Stomach smooth muscle (tissue), 2 donors: ENCODE data around the gene ZNF468.
"Not testable (repeated sequence)": the region's sequence is repeated elsewhere in the genome, so short reads cannot be mapped to it uniquely, and the experiment has no call there.

Source experiments
- H3K27ac ChIP-seq: one replicate; pipeline ENCODE4 v1.7.0; 2013; ENCODE audit warnings: mild to moderate bottlenecking, low read length, inconsistent platforms
- H3K27me3 ChIP-seq, 2 donors: one replicate each; pipeline ENCODE4 v1.7.0; 2013; ENCODE audit warnings: low read length in 2 of 2; ENCODE audit not compliant: insufficient read depth in 2 of 2, control insufficient read depth in 1 of 2
- H3K36me3 ChIP-seq, 2 donors: one replicate each; pipeline ENCODE4 v1.7.0; 2013; ENCODE audit warnings: low read length in 2 of 2; ENCODE audit not compliant: control insufficient read depth in 2 of 2, insufficient read depth in 2 of 2
- H3K4me1 ChIP-seq: one replicate; pipeline ENCODE4 v1.7.0; 2013; ENCODE audit warnings: low read length; ENCODE audit not compliant: control insufficient read depth, insufficient read depth
- H3K4me3 ChIP-seq, 2 donors: one replicate each; pipeline ENCODE4 v1.7.0; 2013; ENCODE audit warnings: low read length in 2 of 2
- H3K9ac ChIP-seq, 2 donors: one replicate each; pipeline ENCODE4 v1.7.0; 2013; ENCODE audit warnings: low read length in 2 of 2, mild to moderate bottlenecking in 1 of 2
- H3K9me3 ChIP-seq, 2 donors: one replicate each; pipeline ENCODE4 v1.7.0; 2013; ENCODE audit warnings: low read length in 2 of 2; ENCODE audit not compliant: control insufficient read depth in 2 of 2
- donor health status: healthy.
- donor health status: Pancreatic carcinoma.

The ZNF468 gene

GRCh38 chr19:52857378-52858191, at the start of gene ZNF468:
Gene ZNF468, minus strand, starts transcription at chr19:52857619. Its CDS starts 3,347 bp downstream, at chr19:52854272.
- not testable (repeated sequence) for H3K9me3 ChIP-seq, H3K36me3 ChIP-seq, H3K27me3 ChIP-seq, H3K27ac ChIP-seq, H3K4me1 ChIP-seq
- H3K9ac ChIP-seq, result peak within 1 kb of the TSS; percentile 57 to 64
- peak within 1 kb of the TSS; percentile 52 to 81 for H3K4me3 ChIP-seq

DNA sequence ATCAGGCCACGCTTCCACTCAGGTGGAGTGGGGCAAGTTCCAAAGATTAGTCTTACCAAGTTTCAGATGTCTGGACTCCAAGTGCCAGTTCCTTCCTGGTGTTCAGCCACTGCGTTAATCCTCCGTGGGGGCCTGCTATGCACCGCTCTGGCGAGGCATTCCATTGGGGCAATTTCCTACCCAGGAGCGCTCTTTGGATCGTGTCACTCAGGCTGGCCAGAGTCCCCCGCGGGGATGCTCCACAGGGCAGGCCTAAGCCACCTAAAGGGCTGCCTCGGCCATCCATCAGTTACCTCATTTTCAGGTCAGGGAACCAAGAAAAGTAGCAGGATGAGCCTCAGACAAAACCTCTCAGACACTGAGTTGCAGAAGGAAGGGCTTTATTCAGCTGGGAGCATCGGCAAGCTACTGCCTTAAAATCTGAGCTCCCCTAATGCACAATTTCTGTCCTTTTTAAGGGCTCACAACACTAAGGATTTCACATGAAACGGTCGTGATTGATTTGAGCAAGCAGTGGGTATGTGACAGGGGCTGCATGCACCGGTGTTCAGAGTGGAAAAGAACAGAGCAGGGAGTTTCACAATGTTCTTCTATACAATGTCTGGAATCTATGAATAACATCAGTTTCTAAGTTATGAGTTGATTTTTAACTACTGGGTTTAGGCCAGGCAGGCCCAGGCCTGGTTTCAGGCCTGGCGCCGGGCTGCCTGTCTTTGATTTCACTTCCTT, 46.8 kb upstream of the ZNF468 start:
- H3K9me3 ChIP-seq, H3K4me3 ChIP-seq, H3K4me1 ChIP-seq, H3K9ac ChIP-seq, H3K36me3 ChIP-seq, H3K27ac ChIP-seq, H3K27me3 ChIP-seq: not testable (repeated sequence)

DNA sequence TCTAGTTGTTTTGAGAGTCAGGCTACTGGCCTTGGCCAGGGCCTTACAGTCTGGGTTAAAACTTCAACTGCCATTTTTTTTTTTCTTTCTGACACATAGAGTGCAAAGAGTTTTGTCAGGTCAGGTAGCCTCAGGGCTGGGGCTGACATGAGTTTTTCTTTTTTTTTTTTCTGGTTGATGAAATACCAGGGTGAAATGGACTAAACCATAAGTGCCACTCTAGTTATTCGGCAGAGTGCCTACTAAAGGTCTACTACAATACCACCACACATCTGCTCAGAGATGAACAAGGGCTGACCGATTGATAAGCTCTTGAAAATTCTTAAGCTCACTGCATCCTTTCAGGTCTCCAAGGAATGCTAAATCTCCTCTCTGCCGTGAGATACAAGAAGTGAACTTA, 44.4 kb upstream of the ZNF468 start:
- no peak overlapping the region for H3K27ac ChIP-seq
- peaks cover 0 to under 1% of the 10 kb centered on the region in 2 donors for H3K36me3 ChIP-seq

GRCh38 chr19:52898596-52898995, 41.2 kb upstream of the ZNF468 start:
- H3K4me3 ChIP-seq, H3K9me3 ChIP-seq, H3K36me3 ChIP-seq, H3K9ac ChIP-seq, H3K27ac ChIP-seq, H3K27me3 ChIP-seq: not testable (repeated sequence)
- H3K4me1 ChIP-seq, result peaks cover 10% of the 10 kb centered on the region

More for the DNA sequence above, 44.4 kb upstream of the ZNF468 start:
- Histone ChIP-seq H3K9ac (no peak overlapping the region), H3K9me3 (no peaks in the 10 kb centered on the region), H3K27me3 (no peaks in the 10 kb centered on the region), H3K4me1 (peaks cover 6% of the 10 kb centered on the region), H3K4me3 (no peak overlapping the region)

GRCh38 chr19:52898101-52898500, 40.7 kb upstream of the ZNF468 start:
- peaks cover 10% of the 10 kb centered on the region for H3K4me1 ChIP-seq
- peak overlapping the region; percentile 99 for H3K4me3 ChIP-seq
- peaks cover 2 to 5% of the 10 kb centered on the region in 2 donors for H3K36me3 ChIP-seq
- no peaks in the 10 kb centered on the region for H3K27me3 ChIP-seq
- peak overlapping the region; percentile 88 for H3K27ac ChIP-seq
- peak overlapping the region; percentile 74 to 99 for H3K9ac ChIP-seq
- H3K9me3 ChIP-seq, result no peaks in the 10 kb centered on the region

- Histone ChIP-seq H3K36me3 (peaks cover 2 to 5% of the 10 kb centered on the region in 2 donors), H3K9me3 (no peaks in the 10 kb centered on the region), H3K27me3 (no peaks in the 10 kb centered on the region), H3K27ac (peak within 1 kb of the TSS; percentile 88), H3K9ac (peak within 1 kb of the TSS; percentile 93 to 99), H3K4me1 (peaks cover 10% of the 10 kb centered on the region), H3K4me3 (peak within 1 kb of the TSS; percentile 99)
These were observed 39.9 kb upstream of the ZNF468 start, which contains the start of gene ZNF320 for GRCh38 chr19:52897138-52897935. Gene ZNF320, minus strand, starts transcription at chr19:52897635. Its CDS starts 7,380 bp downstream, at chr19:52890255.

- Histone ChIP-seq H3K9ac (peak overlapping the region; percentile 93 to 99), H3K27me3 (no peaks in the 10 kb centered on the region), H3K4me1 (peaks cover 10% of the 10 kb centered on the region), H3K27ac (peak overlapping the region; percentile 88), H3K9me3 (no peaks in the 10 kb centered on the region), H3K36me3 (peaks cover 2 to 5% of the 10 kb centered on the region in 2 donors), H3K4me3 (peak overlapping the region; percentile 99)
These were observed 39.2 kb upstream of the ZNF468 start for GRCh38 chr19:52896431-52897137.

- Histone ChIP-seq H3K27ac (no peak overlapping the region), H3K4me1 (no peaks in the 10 kb centered on the region), H3K36me3 (peaks cover 17 to 29% of the 10 kb centered on the region in 2 donors)
These were observed 33.9 kb upstream of the ZNF468 start for GRCh38 chr19:52891336-52891735.

DNA sequence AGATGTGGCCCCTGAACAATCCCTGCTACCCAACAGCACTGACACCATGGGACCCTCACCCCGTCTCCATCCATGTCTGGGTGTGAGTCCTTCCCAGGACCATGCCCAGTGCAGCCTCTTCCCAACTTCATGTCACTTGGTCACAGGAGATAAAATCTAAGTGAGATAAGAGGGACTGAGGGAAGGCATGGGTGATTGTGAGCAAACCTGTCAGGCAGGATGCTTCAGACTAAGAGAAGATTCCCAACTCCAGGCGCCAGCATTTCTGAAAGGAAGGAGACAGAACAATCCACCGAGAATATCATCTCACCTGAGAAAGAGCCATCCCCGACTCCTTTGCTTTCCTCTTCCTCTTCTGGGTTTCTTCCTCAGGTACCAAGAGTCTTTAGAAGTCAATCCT, 32.5 kb upstream of the ZNF468 start:
- Histone ChIP-seq H3K27me3 (no peaks in the 10 kb centered on the region), H3K36me3 (peaks cover 17 to 32% of the 10 kb centered on the region in 2 donors), H3K4me1 (no peaks in the 10 kb centered on the region)

More at GRCh38 chr19:52891336-52891735, 33.9 kb upstream of the ZNF468 start:
- no peak overlapping the region for H3K4me3 ChIP-seq
- no peaks in the 10 kb centered on the region for H3K27me3 ChIP-seq
- H3K9me3 ChIP-seq, result no peaks in the 10 kb centered on the region
- H3K9ac ChIP-seq, result no peak overlapping the region

DNA sequence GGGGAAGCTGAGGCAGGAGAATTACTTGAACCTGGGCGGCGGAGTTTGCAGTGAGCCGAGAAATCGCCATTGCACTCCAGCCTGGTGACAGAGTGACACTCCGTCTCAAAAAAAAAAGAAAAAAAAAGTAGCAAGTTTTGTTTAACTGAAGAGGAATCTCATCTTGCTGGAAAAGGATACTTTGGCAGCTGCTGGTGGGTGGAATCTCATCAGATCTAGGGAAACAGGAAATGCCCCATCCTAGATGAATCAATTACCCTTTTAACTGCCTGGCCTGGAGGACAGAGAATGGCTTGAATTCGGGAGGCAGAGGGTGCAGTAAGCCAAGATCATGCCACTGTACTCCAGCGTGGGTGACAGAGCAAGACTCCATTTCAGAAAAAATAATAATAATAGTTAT, 31.7 kb upstream of the ZNF468 start:
- Histone ChIP-seq H3K9me3 (no peaks in the 10 kb centered on the region), H3K4me3 (no peak overlapping the region), H3K27me3 (no peaks in the 10 kb centered on the region), H3K9ac (no peak overlapping the region), H3K36me3 (peaks cover 25 to 40% of the 10 kb centered on the region in 2 donors), H3K27ac (no peak overlapping the region), H3K4me1 (no peaks in the 10 kb centered on the region)

More for the DNA sequence above, 32.5 kb upstream of the ZNF468 start:
- no peak overlapping the region for H3K9ac ChIP-seq
- H3K27ac ChIP-seq, result no peak overlapping the region
- H3K4me3 ChIP-seq, result no peak overlapping the region
- no peaks in the 10 kb centered on the region for H3K9me3 ChIP-seq
